Hematopoietic multipotent progenitor cell treated with erythropoietin and hydrocortisone succinate and interleukin-3 and kit ligand, for 6 days (in vitro differentiated cells): ENCODE data around the gene MIXL1.
"Not testable (repeated sequence)": the region's sequence is repeated elsewhere in the genome, so short reads cannot be mapped to it uniquely, and the experiment has no call there.

ENCODE experiments used
- DNase-seq: peaks from one replicate; pipeline ENCODE4 v3.0.0-alpha.2; 2015

MIXL1 gene

GRCh38 chr1:226216056-226216455 lies 7.4 kb upstream of the MIXL1 start:
- DNase-seq = peak; percentile 39

GRCh38 chr1:226217273-226217672 lies 6.2 kb upstream of the MIXL1 start:
- no peak for DNase-seq

GRCh38 chr1:226220473-226221189 lies 2.8 kb upstream of the MIXL1 start:
- no peak for DNase-seq

GRCh38 chr1:226222686-226223085 lies 778 bp upstream of the MIXL1 start:
- no peak for DNase-seq

GRCh38 chr1:226223786-226224244 lies 351 bp downstream of the MIXL1 start:
- DNase-seq = peak; percentile 49

GRCh38 chr1:226226601-226227000 lies 3.1 kb downstream of the MIXL1 start:
- no peak for DNase-seq

- no peak for DNase-seq
Measured at GRCh38 chr1:226233293-226233692, 9.8 kb downstream of the MIXL1 start.

GRCh38 chr1:226233806-226234205 lies 10.3 kb downstream of the MIXL1 start:
- DNase-seq = no peak

- DNase-seq = no peak
Measured at GRCh38 chr1:226236826-226237225, 13.4 kb downstream of the MIXL1 start.

GRCh38 chr1:226239421-226239820 lies 16.0 kb downstream of the MIXL1 start:
- DNase-seq = no peak

GRCh38 chr1:226248091-226248490 lies 24.6 kb downstream of the MIXL1 start:
- peak; percentile 25 for DNase-seq

GRCh38 chr1:226248796-226249195 lies 25.3 kb downstream of the MIXL1 start:
- no peak for DNase-seq

- no peak for DNase-seq
Measured at GRCh38 chr1:226250511-226250910, 27.0 kb downstream of the MIXL1 start.

- DNase-seq = not testable (repeated sequence)
Measured at GRCh38 chr1:226252841-226253240, 29.4 kb downstream of the MIXL1 start.

- DNase-seq = no peak
Measured at GRCh38 chr1:226253933-226254332, 30.5 kb downstream of the MIXL1 start.

GRCh38 chr1:226255380-226255779 lies 31.9 kb downstream of the MIXL1 start:
- DNase-seq = no peak

- no peak for DNase-seq
Measured at GRCh38 chr1:226261818-226262217, 38.4 kb downstream of the MIXL1 start.

- no peak for DNase-seq
Measured at GRCh38 chr1:226268421-226269124, 45.1 kb downstream of the MIXL1 start.

- not testable (repeated sequence) for DNase-seq
Measured at GRCh38 chr1:226272233-226272902, 48.9 kb downstream of the MIXL1 start.

- peak; percentile 41 for DNase-seq
Measured at GRCh38 chr1:226274138-226274537, 50.7 kb downstream of the MIXL1 start.

GRCh38 chr1:226276077-226276682 lies 52.7 kb downstream of the MIXL1 start:
- no peak for DNase-seq
